Body of pancreas (tissue), 4 donors: ENCODE data around the gene SDHC. TPM values are rescaled to one million over a fixed set of nuclear protein-coding genes. Genes with fewer than 3 reads are reported as not detected.
A peak's percentile ranks its signal among the peaks of the same experiment; 100 is the strongest.

Experiments
- ATAC-seq: fragments of 150-250 bp; one replicate; pipeline ENCODE4 v1.9.1; 2016
- DNase-seq, 4 donors: peaks; one replicate each; pipeline ENCODE4 v3.0.0-alpha.2; 2019
- H3K27ac ChIP-seq, 4 donors: fragments of 200-600 bp; sonication (generic); 1 replicate in 3 of 4; 2 replicates in 1 of 4; pipeline versions ENCODE4 v1.5.1 to v1.6.1; 2016 to 2019; ENCODE audit warnings: mild to moderate bottlenecking in 1 of 4, mixed read lengths in 1 of 4, moderate library complexity in 1 of 4
- H3K27me3 ChIP-seq, 2 donors: fragments of 200-600 bp; sonication (generic); one replicate each; pipeline ENCODE4 v1.6.0; 2016; ENCODE audit warnings: mild to moderate bottlenecking in 1 of 2
- H3K36me3 ChIP-seq, 2 donors: fragments of 200-600 bp; sonication (generic); replicated peaks in 1 of 2; 2 replicates each; pipeline ENCODE4 v1.5.1; 2016; ENCODE audit warnings: low read depth in 2 of 2; ENCODE audit not compliant: insufficient read depth in 1 of 2
- H3K4me1 ChIP-seq: fragments of 200-600 bp; sonication (generic); one replicate; pipeline ENCODE4 v1.6.0; 2016
- H3K4me3 ChIP-seq, 2 donors: fragments of 200-600 bp; sonication (generic); 1 replicate in 1 of 2; 2 replicates in 1 of 2; pipeline ENCODE4 v1.5.1; 2016 to 2019
- H3K9me3 ChIP-seq, 3 donors: fragments of 200-600 bp; sonication (generic); 1 replicate in 2 of 3; 2 replicates in 1 of 3; pipeline ENCODE4 v1.5.1; 2016
- POLR2A ChIP-seq, 3 donors: fragments of 450-650 bp; IDR thresholded peaks; one replicate each; pipeline ENCODE4 v1.6.1; 2016; ENCODE audit warnings: antibody characterized with exemption in 3 of 3, mild to moderate bottlenecking in 2 of 3
- WGBS, 2 donors: methylation state at CpG; one replicate each; pipeline ENCODE4 v1.1.5; 2017; 5-methylcytosine and 5-hydroxymethylcytosine counted together
- intact Hi-C: fragments of 100-400 bp; cut with DNase I; formaldehyde crosslinking; loops from one replicate; pipeline ENCODE4 v1.15.1; 2023
- total RNA-seq, 2 donors: library from RNA; depleted of rRNA; stranded (reverse); fragments of >200 nt; gene quantifications; one replicate each; pipeline ENCODE4 v1.1.0, GENCODE V29; 2016
- TF ChIP-seq, protein P1 (sequence below), 7 experiments: fragments of 450-650 bp in 4 of 7; fragments of 200-600 bp in 3 of 7; sonication (generic) in 3 of 7; IDR thresholded peaks; one replicate each; pipeline ENCODE4 v1.5.1; 2016 to 2019; ENCODE audit warnings: antibody characterized with exemption in 7 of 7

SDHC gene
- total RNA-seq, 2 donors from 2014 or later = 22.7 to 26.2 TPM

- no peak for DNase-seq
- ATAC-seq = no peak
- Histone ChIP-seq H3K9me3 (no peaks in the 10 kb centered on the region), H3K27me3 (no peaks in the 10 kb centered on the region), H3K27ac (no peak overlapping the region), H3K36me3 (no peaks in the 10 kb centered on the region), H3K4me1 (peaks cover 16% of the 10 kb centered on the region), H3K4me3 (no peak overlapping the region)
- no peak for TF ChIP-seq POLR2A (IDR thresholded peaks at IDR 0.05)
- TF ChIP-seq, protein P1, sequence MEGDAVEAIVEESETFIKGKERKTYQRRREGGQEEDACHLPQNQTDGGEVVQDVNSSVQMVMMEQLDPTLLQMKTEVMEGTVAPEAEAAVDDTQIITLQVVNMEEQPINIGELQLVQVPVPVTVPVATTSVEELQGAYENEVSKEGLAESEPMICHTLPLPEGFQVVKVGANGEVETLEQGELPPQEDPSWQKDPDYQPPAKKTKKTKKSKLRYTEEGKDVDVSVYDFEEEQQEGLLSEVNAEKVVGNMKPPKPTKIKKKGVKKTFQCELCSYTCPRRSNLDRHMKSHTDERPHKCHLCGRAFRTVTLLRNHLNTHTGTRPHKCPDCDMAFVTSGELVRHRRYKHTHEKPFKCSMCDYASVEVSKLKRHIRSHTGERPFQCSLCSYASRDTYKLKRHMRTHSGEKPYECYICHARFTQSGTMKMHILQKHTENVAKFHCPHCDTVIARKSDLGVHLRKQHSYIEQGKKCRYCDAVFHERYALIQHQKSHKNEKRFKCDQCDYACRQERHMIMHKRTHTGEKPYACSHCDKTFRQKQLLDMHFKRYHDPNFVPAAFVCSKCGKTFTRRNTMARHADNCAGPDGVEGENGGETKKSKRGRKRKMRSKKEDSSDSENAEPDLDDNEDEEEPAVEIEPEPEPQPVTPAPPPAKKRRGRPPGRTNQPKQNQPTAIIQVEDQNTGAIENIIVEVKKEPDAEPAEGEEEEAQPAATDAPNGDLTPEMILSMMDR (IDR thresholded peaks at IDR 0.05) = no peak
- 47 to 49% methylated on average over 3 of the region's 3 CpGs for WGBS, 2 donors
- intact Hi-C loops = no loop called here
These were observed 40.8 kb upstream of the SDHC start for GRCh38 chr1:161273402-161273801.

DNA sequence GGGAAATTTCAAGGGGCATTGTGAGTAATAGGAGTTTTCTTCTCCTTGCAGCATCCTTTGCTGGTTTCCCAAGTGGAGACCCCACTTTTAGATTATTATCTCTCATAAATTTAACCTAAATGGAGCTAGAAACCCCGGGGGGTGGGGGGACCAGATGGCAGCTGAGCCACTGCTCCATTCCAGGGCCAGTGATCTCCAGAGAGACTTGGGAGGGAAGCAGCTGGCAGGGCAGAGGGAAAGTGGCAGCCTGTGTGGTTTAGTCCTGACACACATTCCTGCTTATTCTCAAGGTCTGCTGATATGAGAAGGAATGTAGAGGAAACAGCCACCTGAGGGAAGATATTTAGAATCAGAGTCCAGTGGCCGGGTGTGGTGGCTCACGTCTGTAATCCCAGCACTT lies 39.3 kb upstream of the SDHC start:
- Histone ChIP-seq H3K4me3 (no peak overlapping the region), H3K36me3 (no peaks in the 10 kb centered on the region), H3K4me1 (peaks cover 16% of the 10 kb centered on the region), H3K27ac (no peak overlapping the region), H3K27me3 (no peaks in the 10 kb centered on the region), H3K9me3 (no peaks in the 10 kb centered on the region)
- ATAC-seq (peak; percentile 89), DNase-seq (peak; percentile 46 to 73 (median 54))
- 6 to 7% methylated on average over 3 of the region's 3 CpGs for WGBS, 2 donors
- intact Hi-C loops = no loop called here
- TF ChIP-seq, protein P1 (IDR thresholded peaks at IDR 0.05) = no peak
- TF ChIP-seq POLR2A (IDR thresholded peaks at IDR 0.05) = no peak

GRCh38 chr1:161282991-161283390 lies 31.2 kb upstream of the SDHC start:
- DNase-seq (no peak), ATAC-seq (no peak)
- Histone ChIP-seq H3K27ac (no peak overlapping the region), H3K4me1 (no peaks in the 10 kb centered on the region), H3K9me3 (no peaks in the 10 kb centered on the region), H3K36me3 (no peaks in the 10 kb centered on the region), H3K27me3 (no peaks in the 10 kb centered on the region), H3K4me3 (no peak overlapping the region)
- WGBS, 2 donors = 93 to 100% methylated on average over 1 of the region's 1 CpG
- no peak for TF ChIP-seq POLR2A (IDR thresholded peaks at IDR 0.05)
- TF ChIP-seq, protein P1 (IDR thresholded peaks at IDR 0.05) = no peak
- intact Hi-C loops = loop anchor here (10.0 kb wide), 1 partner anchor 48 kb away; the partner anchor contains the start of gene NR1I3

DNA sequence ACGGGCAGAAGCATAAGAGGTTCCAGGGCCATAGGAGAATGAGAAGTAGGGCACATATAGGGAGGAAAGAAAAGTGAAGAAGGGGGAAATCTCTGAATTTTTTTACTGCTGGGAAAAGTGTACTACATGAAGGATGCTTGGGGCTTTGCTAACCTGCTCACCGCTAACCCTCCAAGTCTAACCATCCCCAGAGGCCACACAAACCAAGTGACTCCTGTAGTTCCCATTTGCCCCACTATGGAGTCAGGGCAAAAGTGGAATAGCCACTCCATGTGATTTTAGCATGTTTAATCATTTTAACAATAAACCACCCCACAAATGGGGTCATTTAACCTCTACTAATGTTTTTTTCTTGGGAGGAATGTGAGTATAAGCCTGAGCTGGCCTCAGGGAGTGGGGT lies 29.1 kb upstream of the SDHC start:
- TF ChIP-seq, protein P1 (IDR thresholded peaks at IDR 0.05) = no peak
- TF ChIP-seq POLR2A (IDR thresholded peaks at IDR 0.05) = no peak
- DNase-seq (no peak), ATAC-seq (no peak)
- no peaks in the 10 kb centered on the region for H3K36me3 ChIP-seq
- no peaks in the 10 kb centered on the region for H3K27me3 ChIP-seq
- intact Hi-C loops = loop anchor here (10.0 kb wide), 1 partner anchor 50 kb away; the partner anchor contains the start of gene NR1I3
- WGBS, 2 donors = 91 to 97% methylated on average over 2 of the region's 2 CpGs
- no peak overlapping the region for H3K4me3 ChIP-seq
- H3K4me1 ChIP-seq = no peaks in the 10 kb centered on the region
- no peaks in the 10 kb centered on the region for H3K9me3 ChIP-seq
- H3K27ac ChIP-seq = no peak overlapping the region

DNA sequence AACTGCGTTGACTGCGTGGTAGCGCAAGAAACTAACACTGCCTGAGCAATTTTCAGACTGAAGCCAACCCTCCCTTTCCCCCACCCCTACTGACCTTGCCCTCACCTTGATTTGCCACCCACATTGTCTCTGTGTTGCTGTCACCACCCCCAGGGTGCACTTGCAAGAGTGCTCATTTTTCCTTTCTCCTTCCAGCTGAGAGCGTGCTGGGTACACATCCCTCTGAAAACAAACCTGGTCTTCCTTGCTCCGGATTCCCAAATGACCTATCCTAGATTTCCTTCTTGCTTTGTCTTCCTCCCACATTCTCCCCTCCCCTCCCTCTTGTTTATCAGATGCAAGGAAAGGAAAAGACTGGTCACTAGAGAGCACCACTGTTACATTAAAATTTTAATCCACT lies 28.7 kb upstream of the SDHC start:
- WGBS, 2 donors = 72 to 84% methylated on average over 5 of the region's 5 CpGs

More for the DNA sequence above, 28.7 kb upstream of the SDHC start:
- no peaks in the 10 kb centered on the region for H3K9me3 ChIP-seq
- no peaks in the 10 kb centered on the region for H3K36me3 ChIP-seq
- H3K4me1 ChIP-seq = no peaks in the 10 kb centered on the region
- H3K27me3 ChIP-seq = no peaks in the 10 kb centered on the region
- intact Hi-C loops = loop anchor here (10.0 kb wide), 1 partner anchor 51 kb away; the partner anchor contains the start of gene NR1I3
- H3K4me3 ChIP-seq = no peak overlapping the region
- TF ChIP-seq, protein P1 (IDR thresholded peaks at IDR 0.05) = no peak
- TF ChIP-seq POLR2A (IDR thresholded peaks at IDR 0.05) = no peak
- no peak for DNase-seq
- no peak overlapping the region for H3K27ac ChIP-seq
- ATAC-seq = no peak
